Measurements from ENCODE around the gene SMYD3.
"Not testable (repeated sequence)": the region's sequence is repeated elsewhere in the genome, so short reads cannot be mapped to it uniquely, and the experiment has no call there.

Gene SMYD3

DNA sequence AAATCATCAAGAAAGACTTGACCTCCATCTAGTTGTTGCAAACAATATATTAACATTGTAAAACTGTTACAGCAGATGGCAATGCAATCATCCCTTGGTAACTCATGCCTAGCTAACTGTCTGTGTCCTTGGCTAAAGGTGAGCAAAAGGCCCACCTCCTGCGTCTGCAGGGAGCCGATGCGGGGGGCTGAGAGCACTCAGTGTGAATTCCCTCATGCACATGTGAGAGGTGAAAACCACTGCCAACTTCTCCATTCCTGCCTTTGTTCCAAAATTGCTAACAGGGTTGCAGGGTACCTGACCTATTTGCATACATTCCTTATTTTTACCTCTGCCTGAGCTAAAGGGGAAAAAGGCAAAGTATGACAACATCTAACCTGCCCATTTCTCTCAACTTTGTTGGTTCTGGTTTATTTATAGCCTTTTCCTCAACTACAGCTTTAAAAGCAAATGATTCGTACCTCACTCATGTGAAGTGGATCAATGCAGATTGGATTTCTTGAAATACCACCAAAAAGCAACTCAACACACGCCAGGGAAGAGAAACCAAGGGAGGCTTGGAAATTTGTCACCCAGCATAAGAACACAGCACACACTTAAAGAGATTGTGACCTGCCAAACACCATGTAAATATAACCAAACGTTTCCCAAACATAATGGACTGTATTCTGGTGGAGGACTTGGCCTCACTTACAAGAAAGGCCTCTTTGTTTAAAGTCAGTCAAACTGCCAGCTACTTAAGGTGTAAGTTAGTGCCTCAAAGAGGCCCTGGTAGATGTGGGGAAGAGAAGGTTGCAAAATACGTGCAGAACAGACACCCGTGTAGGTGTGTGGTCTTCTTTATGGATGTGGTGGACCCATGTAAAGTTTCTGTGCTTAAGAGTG lies 651.0 kb downstream of the SMYD3 start:
- no peak for DNase-seq

DNA sequence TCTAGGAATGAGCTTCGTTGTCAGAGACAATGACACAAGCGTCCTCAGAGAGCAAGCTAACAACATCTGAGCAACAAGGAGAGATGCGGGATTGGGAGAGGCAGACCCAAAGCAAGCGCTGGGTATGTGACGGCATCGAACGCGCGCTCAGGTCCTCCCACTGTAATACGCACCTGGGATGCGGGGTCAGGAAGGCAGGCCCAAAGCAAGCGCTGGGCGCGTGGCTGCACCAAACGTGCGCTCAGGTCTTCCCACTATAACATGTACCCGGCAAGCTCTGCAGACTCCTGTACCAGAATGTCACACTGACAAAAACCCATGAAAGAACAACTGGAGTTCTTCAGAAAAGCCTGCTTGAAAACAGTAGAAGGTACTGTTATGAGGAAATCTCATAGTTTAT lies 653.8 kb downstream of the SMYD3 start:
- DNase-seq, result no peak

DNA sequence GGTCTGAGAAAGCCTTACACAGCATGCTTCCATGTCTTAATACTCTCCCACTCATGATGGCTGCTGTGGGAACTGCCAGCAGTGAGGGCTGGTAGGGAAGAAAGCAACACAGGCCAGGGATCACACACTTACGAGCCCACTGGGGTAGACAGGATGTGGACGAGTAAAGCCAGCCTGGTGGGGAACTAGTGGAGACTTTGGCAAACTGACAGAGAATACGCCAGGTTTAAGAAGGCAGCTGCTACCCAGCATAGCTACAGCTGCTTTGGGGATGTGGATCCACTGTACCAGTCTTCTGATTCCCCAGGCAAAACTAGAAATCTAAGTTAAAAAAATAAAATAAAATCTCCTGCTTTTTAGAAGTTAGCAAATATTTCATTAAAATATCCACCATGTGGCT lies 664.0 kb downstream of the SMYD3 start:
- no peak for DNase-seq

DNA sequence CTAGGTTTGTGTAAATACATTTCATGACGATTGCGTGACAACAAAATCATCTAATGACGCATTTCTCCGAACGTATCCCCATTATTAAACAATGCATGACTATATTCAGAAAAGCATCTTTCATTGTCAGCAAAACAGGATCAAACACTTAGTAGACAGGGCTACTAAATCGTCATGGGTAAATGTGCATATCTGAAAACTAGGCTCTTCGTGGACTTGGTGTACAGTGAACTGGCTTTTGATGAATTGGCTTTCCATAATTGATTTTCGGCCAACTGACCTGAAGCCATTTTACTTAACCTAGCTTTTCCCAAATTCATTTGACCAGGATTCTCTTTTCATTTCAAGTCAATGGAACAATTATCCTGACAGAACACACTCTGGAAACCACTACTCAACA lies 665.0 kb downstream of the SMYD3 start:
- no peak for DNase-seq

DNA sequence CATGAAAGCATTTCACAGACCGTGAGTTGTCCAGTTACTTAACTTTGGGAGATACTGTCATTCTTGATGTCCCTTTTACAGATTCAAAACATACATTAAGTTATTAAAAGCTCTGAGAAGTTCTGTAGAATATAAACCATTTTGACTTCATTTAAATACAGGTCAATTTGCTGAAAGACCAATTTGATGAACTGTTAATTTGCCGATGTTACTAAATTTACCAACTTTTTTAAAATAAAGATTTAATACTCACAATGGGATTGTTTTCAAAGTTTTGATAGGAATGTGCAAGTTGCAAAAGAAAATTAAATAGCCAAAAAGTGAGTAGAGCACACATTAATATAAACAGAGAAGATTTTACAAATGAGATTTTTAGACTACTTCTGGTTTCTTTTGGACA lies 666.1 kb downstream of the SMYD3 start:
- DNase-seq, result no peak

DNA sequence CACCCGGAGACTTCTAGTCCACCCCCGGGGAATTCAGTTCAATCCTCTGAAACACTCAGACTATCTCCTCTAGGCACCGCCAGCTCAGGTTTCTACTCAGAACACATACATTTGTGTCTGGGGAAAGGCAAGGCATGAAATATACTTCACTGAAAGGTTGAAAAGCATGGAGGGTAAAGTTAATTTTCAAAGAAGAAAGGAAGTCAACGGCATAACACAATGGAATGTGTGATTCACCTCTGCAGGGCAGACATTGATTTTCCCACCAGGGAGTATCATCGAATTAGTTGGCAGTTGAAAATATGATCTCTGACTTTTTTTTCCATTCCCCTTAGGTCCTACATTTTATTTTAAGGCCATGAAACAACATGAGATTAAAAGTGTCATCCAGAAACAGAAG lies 669.4 kb downstream of the SMYD3 start:
- no peak for DNase-seq

DNA sequence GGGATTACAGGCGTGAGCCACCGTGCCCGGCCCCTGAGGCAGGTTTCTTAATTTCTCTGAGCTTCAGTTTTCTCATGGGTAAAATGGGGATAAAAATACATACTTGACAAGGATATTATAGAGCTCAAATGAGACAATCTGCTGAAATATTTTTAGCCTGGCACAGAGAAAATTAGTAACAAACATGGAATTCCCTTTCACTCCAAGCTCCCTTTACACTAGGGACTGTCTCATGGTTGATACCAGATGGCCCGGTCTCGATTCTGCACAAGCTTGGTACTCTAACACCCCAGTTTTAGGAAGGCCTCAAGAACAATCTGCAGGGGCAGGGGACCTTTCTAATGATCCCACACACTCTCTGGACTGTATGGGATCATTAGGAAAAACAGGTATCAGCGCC lies 671.7 kb downstream of the SMYD3 start:
- DNase-seq, result no peak

DNA sequence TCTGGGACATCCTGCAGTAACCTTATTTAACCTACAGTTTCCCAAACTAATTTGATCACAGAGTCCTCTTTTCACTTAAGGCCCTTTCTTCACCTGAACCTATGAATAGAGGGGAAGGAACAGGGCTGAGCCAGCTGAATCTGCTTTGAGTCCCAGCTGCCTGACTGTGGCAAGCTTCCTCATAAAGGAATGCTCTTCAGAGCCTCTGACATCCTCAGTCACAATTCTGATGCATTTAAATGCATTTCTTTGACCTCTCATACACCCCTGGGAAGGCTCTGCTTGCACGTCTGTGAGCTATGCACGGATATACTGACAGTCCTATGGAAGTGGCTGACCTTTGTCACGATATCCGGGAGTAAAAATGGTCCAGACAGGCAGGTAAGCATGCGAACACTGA lies 673.1 kb downstream of the SMYD3 start:
- DNase-seq, result no peak

DNA sequence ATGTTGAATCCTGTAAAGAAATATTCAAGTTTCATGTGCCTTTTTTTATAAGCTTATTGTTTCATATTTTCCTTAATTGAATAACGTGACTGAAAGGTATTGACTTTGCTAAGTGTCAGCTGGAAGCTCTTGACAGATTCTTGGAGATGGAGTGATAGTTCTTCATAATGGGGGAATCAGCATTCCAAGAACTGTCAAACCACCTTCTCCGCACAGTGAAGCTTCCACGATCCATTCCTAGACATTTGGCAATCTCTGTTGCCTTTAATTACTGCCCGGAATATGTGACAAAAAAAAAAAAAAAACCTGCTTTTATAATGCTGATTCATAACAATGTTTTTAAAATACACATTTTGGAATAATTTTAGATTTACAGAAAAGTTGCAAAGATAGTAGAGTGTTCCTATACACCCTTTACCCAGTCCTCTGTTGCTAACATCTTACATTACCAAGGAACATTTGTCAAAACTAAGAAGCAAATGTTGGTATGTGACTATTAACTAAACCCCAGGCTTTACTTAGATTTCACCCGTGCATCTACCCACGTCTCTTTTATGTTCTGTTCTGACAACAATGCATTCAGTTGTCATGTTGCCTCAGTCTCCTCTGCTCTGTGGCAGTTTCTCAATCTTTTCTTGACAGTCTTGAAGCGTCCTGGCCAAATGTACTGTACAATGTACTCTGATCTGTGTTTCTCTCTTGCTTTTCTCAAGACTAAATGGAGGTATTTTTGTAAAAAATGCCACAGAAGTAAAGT lies 674.1 kb downstream of the SMYD3 start:
- DNase-seq, result no peak

DNA sequence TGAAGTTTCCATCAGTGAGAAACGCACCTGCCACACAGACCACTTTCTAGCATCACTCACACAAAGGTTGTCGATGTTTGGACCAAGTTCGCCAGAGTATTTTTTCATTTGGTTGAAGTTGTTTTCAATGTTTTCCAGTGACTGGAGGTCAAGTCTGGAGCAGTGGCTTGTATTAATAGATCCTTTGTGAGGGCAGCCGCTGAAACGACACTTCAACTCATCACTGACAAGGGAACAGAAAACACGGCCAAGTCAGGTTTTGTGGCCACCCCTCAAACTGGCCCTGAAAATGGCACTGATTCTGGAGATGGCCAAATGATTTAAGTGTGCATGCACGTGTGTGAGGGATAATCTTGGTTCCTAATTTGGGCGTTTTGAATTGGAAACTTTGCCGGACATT lies 675.6 kb downstream of the SMYD3 start:
- DNase-seq, result no peak

DNA sequence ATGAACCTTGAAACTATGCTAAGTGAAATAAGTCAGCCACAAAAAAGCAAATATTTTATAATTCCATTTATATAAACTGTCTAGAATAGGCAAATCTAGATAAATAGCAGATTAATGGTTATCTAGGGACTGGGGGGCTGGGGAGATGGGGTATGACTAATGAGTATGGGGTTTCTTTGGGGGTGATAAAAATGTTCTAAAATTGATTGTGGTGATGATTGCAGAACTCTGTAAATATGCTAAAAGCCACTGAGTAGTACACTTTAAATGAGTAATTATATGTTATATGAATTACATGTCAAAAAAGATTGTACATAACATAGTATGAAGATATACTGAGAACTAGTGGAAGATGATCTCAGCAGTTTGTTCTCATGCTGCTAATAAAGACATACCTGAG lies 677.3 kb downstream of the SMYD3 start:
- no peak for DNase-seq

DNA sequence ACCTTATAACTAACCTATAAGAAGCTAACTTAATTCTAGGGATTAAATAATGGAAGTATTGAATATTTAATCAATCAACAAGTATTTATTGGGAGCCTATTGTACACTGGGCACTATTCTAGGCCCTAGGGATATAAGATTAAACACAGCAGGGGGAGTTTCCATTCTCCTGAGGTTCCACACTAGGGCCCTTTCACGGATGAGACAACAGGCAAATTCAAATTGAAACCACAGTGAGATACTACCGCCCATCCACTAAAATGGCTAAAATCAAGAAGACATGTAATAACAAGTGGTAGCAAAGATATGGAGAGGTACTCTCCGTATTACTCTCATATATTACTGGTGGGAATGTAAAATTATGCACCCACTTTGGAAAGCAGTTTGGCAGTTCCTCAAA lies 677.9 kb downstream of the SMYD3 start:
- DNase-seq, result no peak

DNA sequence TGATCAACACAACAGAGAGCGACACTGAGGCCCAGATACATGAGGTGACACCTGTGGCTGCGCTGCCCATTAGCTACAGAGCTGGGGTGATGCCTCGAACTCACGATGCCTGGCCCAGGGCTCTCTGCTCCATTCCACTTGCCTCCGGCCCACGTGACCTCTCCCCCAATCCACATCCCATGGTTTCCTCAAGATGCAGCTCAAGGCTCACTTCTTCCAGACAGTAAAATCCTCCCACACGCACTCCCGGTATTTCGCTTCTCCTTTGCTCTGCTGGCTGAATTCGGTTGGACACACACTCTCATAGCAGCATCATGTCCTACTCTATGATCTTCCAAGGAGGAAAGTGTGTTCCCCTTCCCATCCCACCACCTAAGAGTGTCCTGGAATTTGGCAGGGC lies 679.8 kb downstream of the SMYD3 start:
- DNase-seq, result no peak

DNA sequence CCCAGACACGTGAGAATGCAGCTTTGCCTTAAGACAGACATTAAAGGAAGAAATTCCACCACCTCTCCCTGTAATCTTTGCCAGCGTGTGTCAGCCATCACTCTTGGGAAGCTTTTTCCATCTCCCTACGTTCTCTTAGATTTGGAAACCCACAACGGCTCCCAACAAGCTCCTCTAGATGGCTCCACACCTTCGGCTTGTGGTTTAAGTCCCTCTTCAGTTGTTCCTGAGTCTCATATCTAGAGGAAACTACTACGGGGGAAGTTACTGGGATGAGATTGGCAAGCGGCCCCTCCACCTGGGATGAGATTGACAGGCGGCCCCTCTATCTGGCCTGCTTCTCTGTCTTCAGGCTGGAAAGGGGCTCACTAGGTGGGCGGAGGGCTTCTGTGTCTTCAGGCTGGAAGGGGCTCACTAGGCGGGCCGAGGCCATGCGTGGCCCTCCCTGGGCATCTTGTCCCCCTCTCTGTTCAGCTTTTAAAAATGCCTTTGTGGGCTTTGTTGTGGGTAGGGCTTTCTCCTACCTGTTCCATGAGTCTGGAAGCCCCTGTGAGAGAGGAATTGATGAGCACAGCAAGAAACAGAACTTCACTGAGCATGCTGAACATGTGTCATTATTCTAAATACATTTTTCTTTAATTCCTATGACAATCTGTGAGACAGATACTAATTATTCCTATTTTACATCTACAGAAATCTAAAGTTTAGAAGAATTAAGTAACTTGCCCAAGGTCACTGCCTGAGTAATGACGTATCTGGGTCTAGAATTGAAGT lies 681.8 kb downstream of the SMYD3 start:
- no peak for DNase-seq

DNA sequence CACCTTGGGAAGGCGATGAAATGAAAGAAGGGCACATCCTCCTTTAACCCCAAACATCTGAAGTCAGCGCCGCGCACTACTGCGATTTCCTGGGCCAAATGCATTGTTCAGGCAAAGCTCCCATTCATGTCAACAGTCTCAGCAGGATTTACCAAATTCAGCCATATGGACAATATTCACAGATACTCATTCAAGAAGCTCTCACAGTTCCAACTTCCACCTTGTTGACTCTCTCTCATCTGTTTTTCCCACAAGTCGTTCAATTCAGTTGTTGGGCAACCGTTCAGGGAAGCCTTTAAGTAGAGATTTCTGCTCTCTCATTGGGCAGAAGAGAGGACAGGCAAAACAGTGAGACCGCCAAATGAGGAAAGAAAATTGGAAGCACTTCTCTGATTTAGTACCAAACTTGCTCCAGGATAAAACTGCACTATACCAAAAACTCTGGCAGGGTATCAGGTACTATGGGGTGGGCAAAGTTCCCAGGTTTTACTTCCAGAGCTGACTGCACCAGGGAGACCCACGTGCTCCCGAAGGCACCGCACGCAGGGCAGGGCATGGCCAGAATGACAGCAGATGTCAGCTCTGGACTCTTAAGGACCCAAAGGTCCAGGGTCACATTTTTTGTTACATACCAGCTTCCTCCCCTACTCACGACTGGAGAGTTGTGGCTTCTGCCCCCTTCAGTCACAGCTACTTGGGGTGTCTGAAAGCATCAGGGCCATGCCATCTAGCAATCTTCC lies 683.5 kb downstream of the SMYD3 start:
- no peak for DNase-seq

DNA sequence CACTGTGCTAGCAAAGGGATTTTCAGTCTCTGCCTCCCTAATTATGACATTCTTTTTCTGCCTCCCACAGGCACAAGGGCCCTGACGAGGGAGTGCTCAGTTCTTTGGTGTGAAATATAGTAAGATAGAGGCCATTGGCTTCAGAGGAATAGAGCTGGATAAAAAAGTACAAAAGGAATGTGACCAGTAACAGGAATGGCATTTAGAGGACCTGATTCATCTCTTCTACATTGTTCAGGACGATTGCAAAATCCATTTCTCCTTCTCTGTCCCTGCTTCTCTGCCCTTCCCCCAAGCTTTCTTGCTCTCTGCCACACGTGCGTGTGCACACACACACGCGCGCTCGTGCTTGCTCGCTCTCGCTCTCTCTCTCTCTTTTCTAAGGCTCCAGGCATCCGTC lies 684.1 kb downstream of the SMYD3 start:
- DNase-seq, result no peak

DNA sequence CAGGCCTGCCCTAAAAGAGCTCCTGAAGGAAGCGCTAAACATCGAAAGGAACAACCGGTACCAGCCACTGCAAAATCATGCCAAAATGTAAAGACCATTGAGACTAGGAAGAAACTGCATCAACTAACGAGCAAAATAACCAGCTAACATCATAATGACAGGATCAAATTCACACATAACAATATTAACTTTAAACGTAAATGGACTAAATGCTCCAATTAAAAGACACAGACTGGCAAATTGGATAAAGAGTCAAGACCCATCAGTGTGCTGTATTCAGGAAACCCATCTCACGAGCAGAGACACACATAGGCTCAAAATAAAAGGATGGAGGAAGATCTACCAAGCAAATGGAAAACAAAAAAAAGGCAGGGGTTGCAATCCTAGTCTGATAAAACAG lies 688.7 kb downstream of the SMYD3 start:
- not testable (repeated sequence) for DNase-seq

DNA sequence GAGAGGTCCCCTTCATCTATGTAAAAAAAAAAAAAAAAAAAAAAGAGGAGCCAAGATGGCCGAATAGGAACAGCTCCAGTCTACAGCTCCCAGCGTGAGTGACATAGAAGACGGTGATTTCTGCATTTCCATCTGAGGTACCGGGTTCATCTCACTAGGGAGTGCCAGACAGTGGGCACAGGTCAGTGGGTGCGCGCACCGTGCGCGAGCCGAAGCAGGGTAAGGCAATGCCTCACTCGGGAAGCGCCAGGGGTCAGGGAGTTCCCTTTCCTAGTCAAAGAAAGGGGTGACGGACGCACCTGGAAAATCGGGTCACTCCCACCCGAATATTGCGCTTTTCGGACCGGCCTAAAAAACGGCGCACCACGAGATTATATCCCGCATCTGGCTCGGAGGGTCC lies 690.6 kb downstream of the SMYD3 start:
- DNase-seq, result not testable (repeated sequence)

DNA sequence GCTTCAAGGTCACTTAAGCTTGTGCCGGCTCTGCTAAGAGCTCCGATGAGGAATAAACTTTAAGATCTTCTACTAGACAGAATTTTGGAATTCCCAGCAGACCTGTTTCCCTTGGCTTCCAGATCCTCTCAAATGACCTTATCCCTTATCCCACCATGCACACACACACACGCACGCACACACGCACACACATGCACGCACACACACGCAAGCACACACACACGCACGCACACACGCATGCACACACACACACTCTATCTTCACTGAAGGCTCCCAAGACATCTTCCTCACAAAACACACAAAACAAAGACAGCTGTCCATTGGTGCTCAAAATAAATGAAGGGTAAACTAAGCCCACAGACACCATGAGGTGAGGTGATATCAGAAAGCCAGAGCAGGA lies 692.4 kb downstream of the SMYD3 start:
- DNase-seq, result no peak

DNA sequence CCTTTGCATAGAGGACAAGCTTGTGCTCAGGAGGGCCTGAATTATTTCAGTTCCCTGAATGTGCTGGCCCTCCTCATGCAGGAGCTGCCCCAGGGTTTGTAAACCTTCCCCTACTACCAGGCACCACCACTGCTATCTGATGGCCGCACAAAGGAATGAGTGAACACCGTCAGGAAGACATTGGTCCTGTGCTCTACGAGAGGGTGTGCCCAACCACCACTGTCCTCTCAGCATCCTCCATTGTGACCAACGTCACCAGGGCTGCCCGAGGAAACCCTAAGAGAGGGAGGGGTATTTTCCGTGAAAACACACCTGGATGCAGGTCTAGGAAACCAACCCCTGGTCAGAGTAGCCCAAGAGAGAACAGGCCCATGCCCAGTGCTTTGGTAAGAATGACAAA lies 694.8 kb downstream of the SMYD3 start:
- DNase-seq, result no peak

DNA sequence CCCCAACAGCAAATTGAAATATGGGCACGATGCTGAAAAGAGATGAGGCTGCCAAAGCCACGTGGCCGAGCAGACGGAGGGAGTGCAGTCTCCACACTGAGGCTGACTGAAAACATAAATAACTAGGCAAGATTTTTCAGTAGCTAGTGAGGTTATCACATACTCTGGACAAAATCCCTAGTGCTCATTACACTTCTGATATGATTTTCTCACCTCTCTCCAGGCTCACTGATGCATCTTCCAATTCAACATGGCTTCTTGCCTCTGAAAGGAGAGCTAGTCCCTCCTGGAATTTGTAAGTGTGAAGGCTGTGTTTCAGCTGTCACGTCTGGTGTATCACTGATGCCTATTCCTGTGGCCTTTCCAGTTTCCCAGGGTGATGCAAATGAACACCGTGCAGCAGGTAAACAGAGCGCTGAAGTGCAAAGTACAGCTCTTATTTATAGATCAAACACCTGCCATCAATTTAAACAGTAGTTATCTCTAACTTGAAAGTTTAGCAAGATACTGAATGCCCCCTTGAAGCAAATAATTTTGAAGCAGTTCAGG lies 696.2 kb downstream of the SMYD3 start:
- no peak for DNase-seq

DNA sequence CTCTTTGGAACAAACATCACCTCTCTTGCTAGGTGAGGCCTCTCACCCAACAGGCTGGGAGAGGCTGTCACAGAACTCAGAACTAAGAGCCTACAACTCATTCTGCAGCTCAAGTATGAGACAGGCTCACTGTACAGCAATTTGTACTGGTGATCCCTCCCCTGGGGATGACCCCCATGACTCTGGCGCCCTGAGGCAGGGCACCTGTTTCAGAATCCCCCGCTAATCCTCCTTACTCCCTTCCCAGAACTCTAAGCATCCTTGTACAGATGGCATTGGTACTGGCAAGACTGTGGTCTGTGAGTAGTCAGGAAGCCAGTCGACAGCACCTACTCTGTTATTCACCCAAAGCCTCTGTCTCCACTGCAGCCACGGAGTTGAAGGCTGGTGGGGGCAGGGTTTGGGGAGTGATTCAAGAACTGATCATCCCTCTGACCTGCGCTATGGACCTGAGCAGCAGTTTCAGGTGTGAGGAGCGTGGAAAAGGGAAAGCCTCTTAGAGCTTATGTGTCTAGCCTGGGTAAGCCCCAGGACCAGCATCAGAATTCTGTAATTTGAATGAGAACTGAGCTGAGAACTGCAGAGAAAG lies 696.8 kb downstream of the SMYD3 start:
- DNase-seq, result no peak

All from NCI-H187 (cell line).